IMR-90 (cell line): ENCODE results near the gene UNC79. TPM values are rescaled to one million over a fixed set of nuclear protein-coding genes. Genes with fewer than 3 reads are reported as not detected.
"Not testable (repeated sequence)": the region's sequence is repeated elsewhere in the genome, so short reads cannot be mapped to it uniquely, and the experiment has no call there.

Source experiments
- ATAC-seq: fragments of 200-7000 bp; cut with Tn5 transposase; 2 replicates; pipeline ENCODE4 v1.9.1; 2020; ENCODE audit warnings: low read depth, mild to moderate bottlenecking, moderate library complexity
- BruUV-seq: library from RNA; stranded (reverse); fragments of 400-500 nt; replicated peaks from 2 replicates; lab custom pipeline; 2021; lab: Mats Ljungman, UMichigan
- CTCF ChIA-PET: fragments of 300-600 bp; formaldehyde crosslinking; extraction: SDS; loops from one replicate; lab custom pipeline; 2021; ENCODE audit warnings: antibody characterized with exemption; lab: Yijun Ruan, JAX
- POLR2A ChIA-PET: fragments of 300-600 bp; sonication (Branson Sonifier 250); formaldehyde crosslinking; loops from one replicate; lab custom pipeline; 2022; ENCODE audit warnings: antibody characterized with exemption; ENCODE audit not compliant: unreplicated experiment; lab: Charles Lee
- DNase-seq: peaks from one replicate; pipeline ENCODE4 v3.0.0; 2013
- H2AFZ ChIP-seq: replicated peaks from 2 replicates; pipeline ENCODE3; 2013; ENCODE audit warnings: low read length, mild to moderate bottlenecking; ENCODE audit not compliant: poor library complexity
- H2AK5ac ChIP-seq: 2 replicates; pipeline ENCODE4 v1.6.1; 2013; ENCODE audit warnings: low read depth, low read length, inconsistent platforms
- H2AK9ac ChIP-seq: replicated peaks from 2 replicates; pipeline ENCODE3; 2013; ENCODE audit warnings: mild to moderate bottlenecking, low read depth, low read length, moderate library complexity; ENCODE audit not compliant: poor library complexity
- H2BK120ac ChIP-seq: 2 replicates; pipeline ENCODE4 v1.6.1; 2013; ENCODE audit warnings: low read depth, low read length, inconsistent platforms
- H2BK15ac ChIP-seq: 3 replicates; pipeline ENCODE4 v1.6.1; 2013; ENCODE audit warnings: low read depth, low read length, inconsistent platforms
- H2BK20ac ChIP-seq: 2 replicates; pipeline ENCODE4 v1.6.1; 2013; ENCODE audit warnings: low read depth, mild to moderate bottlenecking, inconsistent platforms, low read length, moderate library complexity
- H2BK5ac ChIP-seq: 2 replicates; pipeline ENCODE4 v1.6.1; 2013; ENCODE audit warnings: mild to moderate bottlenecking, low read depth, low read length, inconsistent platforms; ENCODE audit not compliant: poor library complexity, severe bottlenecking
- H3K14ac ChIP-seq: replicated peaks from 2 replicates; pipeline ENCODE4 v1.6.1; 2013; ENCODE audit warnings: low read depth, low read length, inconsistent platforms
- H3K18ac ChIP-seq: 2 replicates; pipeline ENCODE4 v1.6.1; 2013; ENCODE audit warnings: low read depth, low read length, control low read depth
- H3K23ac ChIP-seq: 2 replicates; pipeline ENCODE4 v1.6.1; 2013; ENCODE audit warnings: low read depth, low read length, inconsistent platforms
- H3K27ac ChIP-seq: 2 replicates; pipeline ENCODE4 v1.5.1; 2013; ENCODE audit warnings: mild to moderate bottlenecking, control low read depth, low read length; ENCODE audit not compliant: insufficient read depth
- H3K27me3 ChIP-seq: 2 replicates; pipeline ENCODE4 v1.6.1; 2013; ENCODE audit warnings: low read length; ENCODE audit not compliant: control insufficient read depth, insufficient read depth
- H3K36me3 ChIP-seq: 2 replicates; pipeline ENCODE4 v1.6.1; 2013; ENCODE audit warnings: low read length, mixed read lengths; ENCODE audit not compliant: control insufficient read depth, insufficient read depth
- H3K4ac ChIP-seq: 2 replicates; pipeline ENCODE4 v1.6.1; 2013; ENCODE audit warnings: low read depth, low read length, inconsistent platforms
- H3K4me1 ChIP-seq: 2 replicates; pipeline ENCODE4 v1.6.1; 2013; ENCODE audit warnings: low read length, mixed read lengths; ENCODE audit not compliant: control insufficient read depth, insufficient read depth
- H3K4me2 ChIP-seq: 2 replicates; pipeline ENCODE4 v1.6.1; 2013; ENCODE audit warnings: low read depth, mild to moderate bottlenecking, control low read depth, low read length, moderate library complexity
- H3K4me3 ChIP-seq: 2 replicates; pipeline ENCODE4 v1.5.1; 2013; ENCODE audit warnings: low read depth, mild to moderate bottlenecking, control low read depth, low read length, moderate library complexity; ENCODE audit not compliant: insufficient read depth
- H3K56ac ChIP-seq: 2 replicates; pipeline ENCODE4 v1.6.1; 2013; ENCODE audit warnings: low read length, inconsistent platforms; ENCODE audit not compliant: insufficient read depth; ENCODE audit errors: extremely low read depth
- H3K79me1 ChIP-seq, 2 experiments: 2 replicates each; pipeline ENCODE4 v1.6.1; 2013; ENCODE audit warnings: low read length in 2 of 2, inconsistent platforms in 1 of 2, low read depth in 1 of 2
- H3K9ac ChIP-seq: 2 replicates; pipeline ENCODE4 v1.6.1; 2013; ENCODE audit warnings: low read depth, low read length, control low read depth
- H3K9me1 ChIP-seq: 2 replicates; pipeline ENCODE4 v1.6.1; 2013; ENCODE audit warnings: low read length, inconsistent platforms; ENCODE audit not compliant: insufficient read depth
- H3K9me3 ChIP-seq: 2 replicates; pipeline ENCODE4 v1.6.1; 2013; ENCODE audit warnings: low read length; ENCODE audit not compliant: control insufficient read depth, insufficient read depth
- H4K20me1 ChIP-seq: 2 replicates; pipeline ENCODE4 v1.6.1; 2013; ENCODE audit warnings: low read length, inconsistent platforms; ENCODE audit not compliant: insufficient read depth
- H4K5ac ChIP-seq: 2 replicates; pipeline ENCODE4 v1.6.1; 2013; ENCODE audit warnings: mild to moderate bottlenecking, low read depth, low read length, control low read depth
- H4K8ac ChIP-seq, 2 experiments: 2 replicates each; pipeline ENCODE4 v1.6.1; 2013; ENCODE audit warnings: low read depth in 2 of 2, low read length in 2 of 2, control low read depth in 1 of 2, inconsistent platforms in 1 of 2
- H4K91ac ChIP-seq: 2 replicates; pipeline ENCODE4 v1.6.1; 2013; ENCODE audit warnings: low read depth, low read length, inconsistent platforms; ENCODE audit not compliant: insufficient read depth
- FOS ChIP-seq: fragments of 150-350 bp; IDR thresholded peaks from 2 replicates; pipeline ENCODE4 v1.6.1; 2016; ENCODE audit warnings: low read depth, low read length
- USF2 ChIP-seq: fragments of 150-350 bp; IDR thresholded peaks from 2 replicates; pipeline ENCODE4 v1.6.1; 2017; ENCODE audit warnings: mild to moderate bottlenecking, antibody characterized with exemption, low read length, low read depth
- WGBS, 2 experiments: methylation state at CpG; one replicate each; pipeline versions ENCODE4 v1.1.5 to v1.1.7; 2013; ENCODE audit warnings: missing lambda C conversion rate in 2 of 2; ENCODE audit not compliant: insufficient read length in 1 of 2; ENCODE audit errors: extremely low coverage in 2 of 2; 5-methylcytosine and 5-hydroxymethylcytosine counted together
- dilution Hi-C: fragments of 300-500 bp; cut with HindIII; formaldehyde crosslinking; loops from one replicate; pipeline ENCODE4 v1.14.3; 2018; ENCODE audit warnings: low sequenced_read_pairs; ENCODE audit not compliant: unreplicated experiment
- in situ Hi-C: fragments of 300-500 bp; cut with MboI; formaldehyde crosslinking; loops from 3 replicates; pipeline ENCODE4 v1.14.3; 2019; ENCODE audit warnings: low sequenced_read_pairs, inconsistent platforms, mixed read lengths
- intact Hi-C: fragments of 100-400 bp; cut with micrococcal nuclease; formaldehyde crosslinking; loops from 2 replicates; pipeline ENCODE4 v1.10.0; 2022
- polyA plus RNA-seq, 3 experiments: library from polyadenylated mRNA; depleted of rRNA; stranded (reverse); fragments of >200 nt; gene quantifications; 2 replicates each; pipeline ENCODE4 v1.2.3, GENCODE V29; 2012; ENCODE audit warnings: low replicate concordance in 1 of 3
- total RNA-seq: library from RNA; depleted of rRNA; stranded (reverse); fragments of >200 nt; gene quantifications from 2 replicates; pipeline ENCODE4 v1.2.3, GENCODE V29; 2012

The UNC79 gene
- total and polyA plus RNA-seq, 2 of the 4 experiments (the other 2 are of a cell fraction) = under 0.01 TPM

- Histone ChIP-seq H3K4me3 (no peak overlapping the region), H3K4ac (no peak overlapping the region), H3K79me1 (no peaks in the 10 kb centered on the region), H3K9ac (no peak overlapping the region), H3K23ac (no peak overlapping the region), H2BK20ac (no peak overlapping the region), H2BK120ac (no peak overlapping the region), H3K56ac (no peak overlapping the region), H3K14ac (no peak overlapping the region), H2AK5ac (no peak overlapping the region), H4K8ac (no peak overlapping the region), H2AFZ (no peak overlapping the region), H2BK15ac (no peak overlapping the region), H2BK5ac (no peak overlapping the region), H4K20me1 (no peaks in the 10 kb centered on the region), H2AK9ac (no peak overlapping the region), H3K36me3 (no peaks in the 10 kb centered on the region), H4K5ac (no peak overlapping the region), H3K9me3 (no peaks in the 10 kb centered on the region), H3K9me1 (no peaks in the 10 kb centered on the region), H3K27ac (no peak overlapping the region), H4K91ac (no peak overlapping the region), H3K18ac (no peak overlapping the region), H3K4me1 (no peaks in the 10 kb centered on the region), H3K4me2 (no peak overlapping the region), H3K27me3 (no peaks in the 10 kb centered on the region)
- ChIA-PET POLR2A (no interaction called here), CTCF (interaction anchor here (1.2 kb wide), 1 partner anchor 21 kb away, joined by 3 read pairs; no protein-coding TSS in a partner anchor)
- in situ Hi-C loops = no loop called here
- no TSS peak for BruUV-seq
- intact Hi-C loops = no loop called here
- no CpG with 5 or more reads among the region's 1 CpG for WGBS, 2 experiments
- ATAC-seq (no peak), DNase-seq (no peak)
- dilution Hi-C loops = no loop called here
- TF ChIP-seq FOS = no peak
- no peak for TF ChIP-seq USF2
Measured at GRCh38 chr14:93381644-93382043, 49.1 kb upstream of the UNC79 start.

GRCh38 chr14:93384256-93384655 is 46.5 kb upstream of the UNC79 start:
- not testable (repeated sequence) for H4K20me1 ChIP-seq

More at GRCh38 chr14:93384256-93384655, 46.5 kb upstream of the UNC79 start:
- ATAC-seq, H3K9me3 ChIP-seq, H3K56ac ChIP-seq, H4K8ac ChIP-seq, H3K4me2 ChIP-seq, H2AFZ ChIP-seq, H3K23ac ChIP-seq, H3K27ac ChIP-seq, H3K14ac ChIP-seq, H2BK120ac ChIP-seq, DNase-seq, H3K79me1 ChIP-seq, POLR2A ChIA-PET, H3K18ac ChIP-seq, CTCF ChIA-PET, H4K91ac ChIP-seq, in situ Hi-C loops, dilution Hi-C loops, H2BK15ac ChIP-seq, H3K4me1 ChIP-seq, BruUV-seq, H2BK5ac ChIP-seq, H3K4ac ChIP-seq, H3K9ac ChIP-seq, H2AK5ac ChIP-seq, H3K9me1 ChIP-seq, H2AK9ac ChIP-seq, H3K4me3 ChIP-seq, intact Hi-C loops, H3K36me3 ChIP-seq, H2BK20ac ChIP-seq, H3K27me3 ChIP-seq, H4K5ac ChIP-seq: not testable (repeated sequence)
- WGBS, 2 experiments = no CpG with 5 or more reads among the region's 1 CpG
